ENCODE results near the gene OXSR1. TPM values are rescaled to one million over a fixed set of nuclear protein-coding genes. Genes with fewer than 3 reads are reported as not detected.

OXSR1 gene
- total RNA-seq, 1 experiment from 2014 or later, result 33.2 TPM

DNA sequence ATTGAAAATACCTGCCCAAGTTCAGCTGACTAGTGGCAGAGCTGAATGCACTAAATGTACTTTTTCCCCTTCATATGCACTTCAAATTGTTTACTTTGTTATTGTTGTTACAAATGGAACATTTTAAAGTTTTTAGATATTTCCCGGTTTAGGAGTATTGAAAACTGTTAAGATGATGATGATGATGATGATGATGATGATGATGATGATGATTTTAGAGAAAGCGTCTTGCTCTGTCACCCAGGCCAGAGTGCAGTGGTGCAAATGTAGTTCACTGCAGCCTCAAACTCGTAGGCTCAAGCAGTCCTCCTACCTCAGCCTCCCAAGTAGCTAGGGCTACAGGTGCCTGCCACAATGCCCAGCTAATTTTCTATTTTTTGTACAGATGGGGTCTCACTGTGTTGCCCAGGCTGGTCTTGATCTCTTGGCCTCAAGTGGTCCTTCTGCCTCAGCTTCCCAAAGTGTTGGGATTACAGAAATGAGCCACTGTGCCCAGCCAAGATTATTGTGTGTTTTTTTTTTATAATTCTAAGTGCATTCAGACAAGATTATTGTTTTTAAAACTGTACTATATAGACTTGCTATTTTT, 54.4 kb downstream of the OXSR1 start:
- Histone ChIP-seq H3K9me3 (ENCODE audit: control insufficient read depth, insufficient read depth, low read depth, low read length) (no peaks in the 10 kb centered on the region), H3K27ac (ENCODE audit: low read length) (no peak overlapping the region), H3K4me3 (ENCODE audit: low read depth in 2 of 2, low read length in 2 of 2) (no peak overlapping the region), H3K4me1 (ENCODE audit: control insufficient read depth, insufficient read depth, low read length) (no peaks in the 10 kb centered on the region), H3K27me3 (ENCODE audit: control insufficient read depth, insufficient read depth, low read length) (no peaks in the 10 kb centered on the region), H3K36me3 (ENCODE audit: control insufficient read depth, insufficient read depth, low read length) (peaks cover 3% of the 10 kb centered on the region; the same call in 1 of the 2 replicates)
- TF ChIP-seq POLR2AphosphoS5 (IDR thresholded peaks at IDR 0.05; ENCODE audit: low read depth, low read length), result no peak
- TF ChIP-seq SIN3A (IDR thresholded peaks at IDR 0.05; ENCODE audit: borderline replicate concordance, insufficient read depth, low read depth, low read length), result no peak
- no peak for TF ChIP-seq TCF7L2 (IDR thresholded peaks at IDR 0.05; ENCODE audit: low read depth, low read length)
- TF ChIP-seq, protein P1, sequence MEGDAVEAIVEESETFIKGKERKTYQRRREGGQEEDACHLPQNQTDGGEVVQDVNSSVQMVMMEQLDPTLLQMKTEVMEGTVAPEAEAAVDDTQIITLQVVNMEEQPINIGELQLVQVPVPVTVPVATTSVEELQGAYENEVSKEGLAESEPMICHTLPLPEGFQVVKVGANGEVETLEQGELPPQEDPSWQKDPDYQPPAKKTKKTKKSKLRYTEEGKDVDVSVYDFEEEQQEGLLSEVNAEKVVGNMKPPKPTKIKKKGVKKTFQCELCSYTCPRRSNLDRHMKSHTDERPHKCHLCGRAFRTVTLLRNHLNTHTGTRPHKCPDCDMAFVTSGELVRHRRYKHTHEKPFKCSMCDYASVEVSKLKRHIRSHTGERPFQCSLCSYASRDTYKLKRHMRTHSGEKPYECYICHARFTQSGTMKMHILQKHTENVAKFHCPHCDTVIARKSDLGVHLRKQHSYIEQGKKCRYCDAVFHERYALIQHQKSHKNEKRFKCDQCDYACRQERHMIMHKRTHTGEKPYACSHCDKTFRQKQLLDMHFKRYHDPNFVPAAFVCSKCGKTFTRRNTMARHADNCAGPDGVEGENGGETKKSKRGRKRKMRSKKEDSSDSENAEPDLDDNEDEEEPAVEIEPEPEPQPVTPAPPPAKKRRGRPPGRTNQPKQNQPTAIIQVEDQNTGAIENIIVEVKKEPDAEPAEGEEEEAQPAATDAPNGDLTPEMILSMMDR (IDR thresholded peaks at IDR 0.05), result no peak
- TF ChIP-seq, protein P2, sequence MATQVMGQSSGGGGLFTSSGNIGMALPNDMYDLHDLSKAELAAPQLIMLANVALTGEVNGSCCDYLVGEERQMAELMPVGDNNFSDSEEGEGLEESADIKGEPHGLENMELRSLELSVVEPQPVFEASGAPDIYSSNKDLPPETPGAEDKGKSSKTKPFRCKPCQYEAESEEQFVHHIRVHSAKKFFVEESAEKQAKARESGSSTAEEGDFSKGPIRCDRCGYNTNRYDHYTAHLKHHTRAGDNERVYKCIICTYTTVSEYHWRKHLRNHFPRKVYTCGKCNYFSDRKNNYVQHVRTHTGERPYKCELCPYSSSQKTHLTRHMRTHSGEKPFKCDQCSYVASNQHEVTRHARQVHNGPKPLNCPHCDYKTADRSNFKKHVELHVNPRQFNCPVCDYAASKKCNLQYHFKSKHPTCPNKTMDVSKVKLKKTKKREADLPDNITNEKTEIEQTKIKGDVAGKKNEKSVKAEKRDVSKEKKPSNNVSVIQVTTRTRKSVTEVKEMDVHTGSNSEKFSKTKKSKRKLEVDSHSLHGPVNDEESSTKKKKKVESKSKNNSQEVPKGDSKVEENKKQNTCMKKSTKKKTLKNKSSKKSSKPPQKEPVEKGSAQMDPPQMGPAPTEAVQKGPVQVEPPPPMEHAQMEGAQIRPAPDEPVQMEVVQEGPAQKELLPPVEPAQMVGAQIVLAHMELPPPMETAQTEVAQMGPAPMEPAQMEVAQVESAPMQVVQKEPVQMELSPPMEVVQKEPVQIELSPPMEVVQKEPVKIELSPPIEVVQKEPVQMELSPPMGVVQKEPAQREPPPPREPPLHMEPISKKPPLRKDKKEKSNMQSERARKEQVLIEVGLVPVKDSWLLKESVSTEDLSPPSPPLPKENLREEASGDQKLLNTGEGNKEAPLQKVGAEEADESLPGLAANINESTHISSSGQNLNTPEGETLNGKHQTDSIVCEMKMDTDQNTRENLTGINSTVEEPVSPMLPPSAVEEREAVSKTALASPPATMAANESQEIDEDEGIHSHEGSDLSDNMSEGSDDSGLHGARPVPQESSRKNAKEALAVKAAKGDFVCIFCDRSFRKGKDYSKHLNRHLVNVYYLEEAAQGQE (IDR thresholded peaks at IDR 0.05; ENCODE audit: insufficient read depth in 1 of 2, low read depth in 2 of 2, low read length in 1 of 2), result no peak
- ATAC-seq, result no peak
- no TSS peak for BruUV-seq (replicated peaks)
- intact Hi-C loops (cut with micrococcal nuclease; ENCODE audit: unreplicated experiment) (no loop called here), in situ Hi-C loops (cut with HindIII; ENCODE audit: low pct_unique_long_range_greater_than_20kb, low sequenced_read_pairs) (no loop called here)
- ChIA-PET POLR2A (no interaction called here), CTCF (no interaction called here)
- no peak for DNase-seq (ENCODE audit: low read depth, low spot score)

GRCh38 chr3:38221005-38221404, 55.7 kb downstream of the OXSR1 start:
- no peak for ATAC-seq
- POLR2A ChIA-PET, result interaction anchor here (1.3 kb wide), 1 partner anchor 63 kb away, joined by 4 read pairs; no protein-coding TSS in a partner anchor
- intact Hi-C loops (cut with micrococcal nuclease; ENCODE audit: unreplicated experiment), result no loop called here
- in situ Hi-C loops (cut with HindIII; ENCODE audit: low pct_unique_long_range_greater_than_20kb, low sequenced_read_pairs), result no loop called here
- Histone ChIP-seq H3K4me3 (ENCODE audit: low read depth in 2 of 2, low read length in 2 of 2) (no peak overlapping the region), H3K27ac (ENCODE audit: low read length) (no peak overlapping the region), H3K36me3 (ENCODE audit: control insufficient read depth, insufficient read depth, low read length) (peaks cover 3% of the 10 kb centered on the region; the same call in 1 of the 2 replicates), H3K27me3 (ENCODE audit: control insufficient read depth, insufficient read depth, low read length) (no peaks in the 10 kb centered on the region), H3K4me1 (ENCODE audit: control insufficient read depth, insufficient read depth, low read length) (no peaks in the 10 kb centered on the region), H3K9me3 (ENCODE audit: control insufficient read depth, insufficient read depth, low read depth, low read length) (no peaks in the 10 kb centered on the region)
- DNase-seq (ENCODE audit: low read depth, low spot score), result no peak
- TF ChIP-seq TCF7L2 (IDR thresholded peaks at IDR 0.05; ENCODE audit: low read depth, low read length) (no peak), SIN3A (IDR thresholded peaks at IDR 0.05; ENCODE audit: borderline replicate concordance, insufficient read depth, low read depth, low read length) (no peak), POLR2AphosphoS5 (IDR thresholded peaks at IDR 0.05; ENCODE audit: low read depth, low read length) (no peak)
- TF ChIP-seq, protein P1 (IDR thresholded peaks at IDR 0.05), result no peak
- TF ChIP-seq, protein P2 (IDR thresholded peaks at IDR 0.05; ENCODE audit: insufficient read depth in 1 of 2, low read depth in 2 of 2, low read length in 1 of 2), result no peak
- BruUV-seq (replicated peaks), result no TSS peak
- CTCF ChIA-PET, result no interaction called here

Measured in Panc1 (cell line).